Naive thymus-derived CD4-positive, alpha-beta T cell (primary cell): Measurements from ENCODE around the gene COQ5. TPM values are rescaled to one million over a fixed set of nuclear protein-coding genes. Genes with fewer than 3 reads are reported as not detected.

Source experiments
- polyA plus RNA-seq, 2 donors: library from polyadenylated mRNA; unstranded; fragments of 300-500 nt; fragmentation: Illumina TruSeq; gene quantifications; one replicate each; pipeline ENCODE4 v1.2.3, GENCODE V29; 2021
- total RNA-seq, 6 experiments: library from RNA in 5 of 6; stranded (reverse) in 5 of 6; gene quantifications; 1 replicate in 5 of 6; 2 replicates in 1 of 6; pipeline ENCODE4 v1.2.3 and lab custom pipeline; 2021 to 2026

COQ5 gene
- total and polyA plus RNA-seq, 7 experiments from 2014 or later = 11.3 to 49.0 (median 23.5) TPM

Other genes starting within 250 kb of the COQ5 start
- gene RNU4-2, start 237.3 kb downstream of the COQ5 start, total RNA-seq = over 10,000 TPM in 2 of 5 experiments, 1,000 to 10,000 TPM in 3; 3,296 to 19,276 (median 7,985) TPM
- not detected for gene RNU4-2, start 237.3 kb downstream of the COQ5 start, polyA plus RNA-seq
- 1,000 to 10,000 TPM in 3 of 5 experiments, 100 to 1,000 TPM in 2; 319 to 3,107 (median 1,510) TPM for gene RNU4-1, start 235.9 kb downstream of the COQ5 start, total RNA-seq
- gene RNU4-1, start 235.9 kb downstream of the COQ5 start, polyA plus RNA-seq = not detected
- gene SIRT4, start 226.8 kb downstream of the COQ5 start, total RNA-seq = 1 to 10 TPM; 1.6 to 6.0 (median 4.0) TPM
- gene SIRT4, start 226.8 kb downstream of the COQ5 start, polyA plus RNA-seq = 1 to 10 TPM; 3.1 TPM
- gene PLA2G1B, start 201.4 kb downstream of the COQ5 start, total RNA-seq = 1 to 10 TPM in 1 of 5 experiments, not detected in 4; 1.5 TPM
- under 1 TPM in 1 of 2 donors, not detected in 1; 0.92 TPM for gene PLA2G1B, start 201.4 kb downstream of the COQ5 start, polyA plus RNA-seq
- not detected for gene MSI1, start 160.0 kb downstream of the COQ5 start, total RNA-seq
- not detected for gene MSI1, start 160.0 kb downstream of the COQ5 start, polyA plus RNA-seq
- gene COX6A1, start 91.0 kb downstream of the COQ5 start, total RNA-seq = 100 to 1,000 TPM; 118 to 270 (median 130) TPM
- 100 to 1,000 TPM; 648 to 782 TPM for gene COX6A1, start 91.0 kb downstream of the COQ5 start, polyA plus RNA-seq
- 10 to 100 TPM; 15.9 to 38.0 (median 19.6) TPM for gene TRIAP1, start 82.8 kb downstream of the COQ5 start, total RNA-seq
- gene TRIAP1, start 82.8 kb downstream of the COQ5 start, polyA plus RNA-seq = 10 to 100 TPM; 47.9 to 55.1 TPM
- 10 to 100 TPM; 21.8 to 30.6 (median 26.9) TPM for gene GATC, start 82.7 kb downstream of the COQ5 start, total RNA-seq
- 10 to 100 TPM; 14.4 to 19.7 TPM for gene GATC, start 82.7 kb downstream of the COQ5 start, polyA plus RNA-seq
- 100 to 1,000 TPM; 136 to 191 (median 145) TPM for gene SRSF9, start 59.4 kb downstream of the COQ5 start, total RNA-seq
- 100 to 1,000 TPM; 148 to 152 TPM for gene SRSF9, start 59.4 kb downstream of the COQ5 start, polyA plus RNA-seq
- gene DYNLL1, start 33.0 kb downstream of the COQ5 start, total RNA-seq = 100 to 1,000 TPM in 1 of 5 experiments, 10 to 100 TPM in 4; 35.0 to 301 (median 72.7) TPM
- gene DYNLL1, start 33.0 kb downstream of the COQ5 start, polyA plus RNA-seq = 100 to 1,000 TPM; 197 to 243 TPM
- 100 to 1,000 TPM; 171 to 361 (median 205) TPM for gene RNF10, start 5.2 kb upstream of the COQ5 start, total RNA-seq
- 100 to 1,000 TPM in 1 of 2 donors, 10 to 100 TPM in 1; 95.1 to 155 TPM for gene RNF10, start 5.2 kb upstream of the COQ5 start, polyA plus RNA-seq
- gene POP5, start 52.2 kb upstream of the COQ5 start, total RNA-seq = 10 to 100 TPM; 42.9 to 86.8 (median 59.0) TPM
- gene POP5, start 52.2 kb upstream of the COQ5 start, polyA plus RNA-seq = 100 to 1,000 TPM; 116 to 141 TPM
- gene CABP1, start 111.5 kb upstream of the COQ5 start, total RNA-seq = under 1 TPM in 1 of 5 experiments, not detected in 4; 0.24 TPM
- gene CABP1, start 111.5 kb upstream of the COQ5 start, polyA plus RNA-seq = not detected
- gene MLEC, start 158.0 kb upstream of the COQ5 start, total RNA-seq = 100 to 1,000 TPM in 1 of 5 experiments, 10 to 100 TPM in 4; 27.6 to 132 (median 57.6) TPM
- 10 to 100 TPM; 24.5 to 41.6 TPM for gene MLEC, start 158.0 kb upstream of the COQ5 start, polyA plus RNA-seq
- gene UNC119B, start 181.3 kb upstream of the COQ5 start, total RNA-seq = 10 to 100 TPM; 10.9 to 26.7 (median 18.8) TPM
- gene UNC119B, start 181.3 kb upstream of the COQ5 start, polyA plus RNA-seq = 10 to 100 TPM; 10.6 to 12.5 TPM
- 10 to 100 TPM; 10.4 to 18.1 (median 15.7) TPM for gene ACADS, start 196.7 kb upstream of the COQ5 start, total RNA-seq
- 10 to 100 TPM; 18.4 to 28.7 TPM for gene ACADS, start 196.7 kb upstream of the COQ5 start, polyA plus RNA-seq